MM.1S (cell line): ENCODE results near the gene DMGDH.

Experiments
- DNase-seq: peaks from one replicate; pipeline ENCODE4 v3.0.0-alpha.2; 2015
- H2AFZ ChIP-seq: fragments of 300-600 bp; sonication (generic); 2 replicates; pipeline ENCODE4 v1.6.0; 2016; ENCODE audit warnings: antibody characterized with exemption, low read length
- H3F3A ChIP-seq: fragments of 300-600 bp; sonication (generic); 2 replicates; pipeline ENCODE4 v1.6.1; 2016; ENCODE audit warnings: mild to moderate bottlenecking, antibody characterized with exemption, low read length, moderate library complexity, mixed read lengths; ENCODE audit not compliant: insufficient read depth
- H3K27ac ChIP-seq: fragments of 300-600 bp; sonication (generic); 2 replicates; pipeline ENCODE4 v1.5.1; 2016; ENCODE audit warnings: mild to moderate bottlenecking, low read length
- H3K27me3 ChIP-seq: fragments of 300-600 bp; sonication (generic); replicated peaks from 2 replicates; pipeline ENCODE4 v1.6.0; 2016; ENCODE audit warnings: low read length; ENCODE audit not compliant: insufficient read depth
- H3K36me3 ChIP-seq: fragments of 300-600 bp; sonication (generic); replicated peaks from 2 replicates; pipeline ENCODE4 v1.6.1; 2016; ENCODE audit warnings: mild to moderate bottlenecking, low read length, mixed read lengths; ENCODE audit not compliant: insufficient read depth
- H3K4me1 ChIP-seq: fragments of 300-600 bp; sonication (generic); 2 replicates; pipeline ENCODE4 v1.6.1; 2016; ENCODE audit warnings: low read length, mixed read lengths
- H3K4me2 ChIP-seq: fragments of 300-600 bp; sonication (generic); 2 replicates; pipeline ENCODE4 v1.6.0; 2016; ENCODE audit warnings: low read depth, low read length
- H3K4me3 ChIP-seq: fragments of 300-600 bp; sonication (generic); 2 replicates; pipeline ENCODE4 v1.5.1; 2016; ENCODE audit warnings: low read length, mixed read lengths
- H3K79me2 ChIP-seq: fragments of 300-600 bp; sonication (generic); 2 replicates; pipeline ENCODE4 v1.6.1; 2016; ENCODE audit warnings: mixed run types, low read length, mixed read lengths
- H3K9ac ChIP-seq: fragments of 300-600 bp; sonication (generic); 2 replicates; pipeline ENCODE4 v1.6.1; 2016; ENCODE audit warnings: low read length, mixed read lengths
- H3K9me2 ChIP-seq: fragments of 300-600 bp; sonication (generic); replicated peaks from 2 replicates; pipeline ENCODE4 v1.6.1; 2016; ENCODE audit warnings: mild to moderate bottlenecking, low read length, mixed read lengths; ENCODE audit not compliant: insufficient read depth
- H3K9me3 ChIP-seq: fragments of 300-600 bp; sonication (generic); replicated peaks from 2 replicates; pipeline ENCODE4 v1.6.1; 2016; ENCODE audit warnings: mild to moderate bottlenecking, low read length, mixed read lengths; ENCODE audit not compliant: insufficient read depth
- H4K20me1 ChIP-seq: fragments of 300-600 bp; sonication (generic); 2 replicates; pipeline ENCODE4 v1.6.1; 2016; ENCODE audit warnings: mild to moderate bottlenecking, low read length, moderate library complexity, mixed read lengths; ENCODE audit not compliant: insufficient read depth
- CTCF ChIP-seq: fragments of 300-600 bp; sonication (generic); IDR thresholded peaks from 2 replicates; pipeline ENCODE4 v1.5.1; 2016; ENCODE audit warnings: antibody characterized with exemption, low read length, mixed read lengths
- EZH2 ChIP-seq: fragments of 300-600 bp; sonication (generic); optimal IDR thresholded peaks from 2 replicates; pipeline ENCODE3; 2017; ENCODE audit warnings: low read depth, mild to moderate bottlenecking, antibody characterized with exemption, low read length, mixed read lengths
- EZH2phosphoT487 ChIP-seq: fragments of 300-600 bp; sonication (generic); IDR thresholded peaks from 2 replicates; pipeline ENCODE4 v1.6.1; 2018; ENCODE audit warnings: antibody characterized with exemption, low read length

The DMGDH gene

DNA sequence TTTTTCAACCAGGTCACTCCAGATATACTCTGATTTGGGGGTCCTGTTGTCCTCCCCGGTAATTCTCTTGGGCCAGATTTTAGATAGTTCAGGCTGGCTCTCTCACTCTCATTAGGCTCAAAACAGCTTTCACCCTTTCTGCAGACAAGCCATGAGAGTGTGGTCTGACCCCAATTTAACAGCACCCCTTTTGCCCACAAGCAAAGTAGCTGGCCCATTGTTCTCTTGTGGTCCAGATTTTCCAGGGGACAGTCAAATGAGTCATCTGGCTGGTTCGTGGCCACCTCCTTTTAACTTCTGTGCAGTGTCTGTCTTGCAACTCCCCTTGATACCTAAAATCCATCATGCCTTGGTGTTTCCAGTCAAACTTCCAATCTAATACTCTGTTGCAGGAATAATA is 16.6 kb upstream of the DMGDH start:
- H3K27ac ChIP-seq, result no peak overlapping the region
- TF ChIP-seq CTCF (no peak), EZH2 (no peak), EZH2phosphoT487 (no peak)
- H3K9me2 ChIP-seq, result no peaks in the 10 kb centered on the region
- DNase-seq, result no peak
- H3K36me3 ChIP-seq, result no peaks in the 10 kb centered on the region
- H2AFZ ChIP-seq, result no peak overlapping the region
- no peaks in the 10 kb centered on the region for H4K20me1 ChIP-seq
- H3K27me3 ChIP-seq, result no peaks in the 10 kb centered on the region
- H3K9me3 ChIP-seq, result no peaks in the 10 kb centered on the region
- no peaks in the 10 kb centered on the region for H3F3A ChIP-seq
- no peak overlapping the region for H3K4me2 ChIP-seq
- H3K9ac ChIP-seq, result no peak overlapping the region
- H3K4me1 ChIP-seq, result no peaks in the 10 kb centered on the region
- H3K4me3 ChIP-seq, result no peak overlapping the region
- H3K79me2 ChIP-seq, result no peaks in the 10 kb centered on the region

DNA sequence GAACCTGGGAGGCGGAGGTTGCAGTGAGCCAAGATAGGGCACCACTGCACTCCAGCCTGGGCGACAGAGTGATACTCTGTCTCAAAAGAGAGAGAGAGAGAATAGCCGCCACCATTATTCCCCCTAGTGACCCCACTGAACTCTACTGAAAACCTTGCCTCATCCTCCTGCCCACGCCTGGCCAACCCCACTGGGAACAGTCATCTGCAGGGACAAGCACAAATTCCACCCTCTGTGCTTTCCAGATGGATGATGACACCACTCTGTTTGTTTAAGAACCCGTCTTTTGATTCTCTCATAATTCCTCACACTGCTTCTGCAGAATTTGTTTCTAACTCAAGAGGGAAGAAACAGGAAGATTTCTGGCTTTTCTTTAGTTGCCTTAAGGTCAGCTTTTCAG is 12.3 kb upstream of the DMGDH start:
- no peak for DNase-seq
- Histone ChIP-seq H3K9ac (no peak overlapping the region), H4K20me1 (no peaks in the 10 kb centered on the region), H3K36me3 (no peaks in the 10 kb centered on the region), H3K27ac (no peak overlapping the region), H3K4me1 (no peaks in the 10 kb centered on the region), H3F3A (no peaks in the 10 kb centered on the region), H3K4me3 (no peak overlapping the region), H3K4me2 (no peak overlapping the region), H3K27me3 (no peaks in the 10 kb centered on the region), H3K9me3 (no peaks in the 10 kb centered on the region), H3K9me2 (no peaks in the 10 kb centered on the region), H2AFZ (no peak overlapping the region), H3K79me2 (no peaks in the 10 kb centered on the region)
- no peak for TF ChIP-seq CTCF
- no peak for TF ChIP-seq EZH2phosphoT487
- no peak for TF ChIP-seq EZH2

DNA sequence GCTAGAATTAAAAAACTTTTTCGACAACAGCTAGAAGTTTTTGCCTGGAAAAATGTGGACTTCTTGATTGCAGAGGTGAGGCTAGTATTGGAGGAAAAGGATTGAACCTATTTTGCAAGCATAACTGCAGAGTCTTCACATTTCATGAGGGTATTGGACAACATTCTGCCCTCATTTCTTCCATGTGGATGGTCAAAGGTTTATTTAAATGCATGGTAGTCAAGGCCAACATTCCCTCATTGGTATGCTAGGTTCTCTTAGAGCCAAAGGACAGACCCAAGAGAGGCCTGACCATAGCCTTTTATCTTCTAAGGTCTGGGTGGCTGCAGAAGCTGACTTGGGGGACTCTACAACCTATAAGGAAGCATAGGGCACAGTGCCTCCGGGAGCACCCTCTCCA is 11.3 kb upstream of the DMGDH start:
- H3K9me2 ChIP-seq, result no peaks in the 10 kb centered on the region
- H3K9ac ChIP-seq, result no peak overlapping the region
- H3K9me3 ChIP-seq, result no peaks in the 10 kb centered on the region
- H3F3A ChIP-seq, result no peaks in the 10 kb centered on the region
- H3K4me3 ChIP-seq, result no peak overlapping the region
- no peaks in the 10 kb centered on the region for H3K27me3 ChIP-seq
- H4K20me1 ChIP-seq, result no peaks in the 10 kb centered on the region
- TF ChIP-seq EZH2phosphoT487, result no peak
- TF ChIP-seq CTCF, result no peak
- TF ChIP-seq EZH2, result no peak
- no peak overlapping the region for H3K27ac ChIP-seq
- no peaks in the 10 kb centered on the region for H3K4me1 ChIP-seq
- no peak for DNase-seq
- H3K79me2 ChIP-seq, result no peaks in the 10 kb centered on the region
- no peak overlapping the region for H2AFZ ChIP-seq
- no peak overlapping the region for H3K4me2 ChIP-seq
- H3K36me3 ChIP-seq, result no peaks in the 10 kb centered on the region
